Smooth muscle cell (in vitro differentiated cells): ENCODE data around the gene CDCA5. TPM values are rescaled to one million over a fixed set of nuclear protein-coding genes. Genes with fewer than 3 reads are reported as not detected.

ENCODE experiments used
- DNase-seq: peaks from one replicate; lab custom pipeline; 2025; ENCODE audit not compliant: unreplicated experiment; lab: John Stamatoyannopoulos, UW
- H2AFZ ChIP-seq: fragments of 200-600 bp; sonication (generic); 2 replicates; pipeline ENCODE4 v1.6.0; 2016; ENCODE audit warnings: antibody characterized with exemption, low read depth, mild to moderate bottlenecking
- H3F3A ChIP-seq: fragments of 200-600 bp; sonication (generic); 2 replicates; pipeline ENCODE4 v1.6.0; 2017; ENCODE audit warnings: antibody characterized with exemption, low read depth
- H3K27ac ChIP-seq: fragments of 200-600 bp; sonication (generic); 2 replicates; pipeline ENCODE4 v1.5.1; 2016; ENCODE audit warnings: low read depth, mild to moderate bottlenecking
- H3K27me3 ChIP-seq: fragments of 200-600 bp; sonication (generic); 2 replicates; pipeline ENCODE4 v1.6.1; 2016; ENCODE audit warnings: low read depth, mild to moderate bottlenecking
- H3K36me3 ChIP-seq: fragments of 200-600 bp; sonication (generic); 2 replicates; pipeline ENCODE4 v1.5.1; 2016; ENCODE audit warnings: low read depth
- H3K4me1 ChIP-seq: fragments of 200-600 bp; sonication (generic); 2 replicates; pipeline ENCODE4 v1.5.1; 2016; ENCODE audit warnings: low read depth
- H3K4me2 ChIP-seq: fragments of 200-600 bp; sonication (generic); 2 replicates; pipeline ENCODE4 v1.6.0; 2016; ENCODE audit warnings: mild to moderate bottlenecking
- H3K4me3 ChIP-seq: fragments of 200-600 bp; sonication (generic); 2 replicates; pipeline ENCODE4 v1.5.1; 2016; ENCODE audit warnings: mild to moderate bottlenecking
- H3K79me2 ChIP-seq: fragments of 200-600 bp; sonication (generic); 2 replicates; pipeline ENCODE4 v1.6.0; 2016; ENCODE audit warnings: low read depth, mild to moderate bottlenecking
- H3K9ac ChIP-seq: fragments of 200-600 bp; sonication (generic); 2 replicates; pipeline ENCODE4 v1.6.0; 2016; ENCODE audit warnings: low read depth
- H3K9me3 ChIP-seq: fragments of 200-600 bp; sonication (generic); replicated peaks from 2 replicates; pipeline ENCODE4 v1.5.1; 2016; ENCODE audit warnings: low read depth
- H4K20me1 ChIP-seq: fragments of 200-600 bp; sonication (generic); 2 replicates; pipeline ENCODE4 v1.6.0; 2016; ENCODE audit warnings: low read depth
- CTCF ChIP-seq: fragments of 200-600 bp; sonication (generic); IDR thresholded peaks from 2 replicates; pipeline ENCODE4 v1.5.1; 2017; ENCODE audit warnings: borderline replicate concordance, mild to moderate bottlenecking, antibody characterized with exemption; ENCODE audit not compliant: insufficient read depth, poor library complexity, severe bottlenecking
- WGBS: methylation state at CpG from one replicate; pipeline ENCODE4 v1.1.7; 2016; ENCODE audit warnings: low lambda C conversion rate; 5-methylcytosine and 5-hydroxymethylcytosine counted together
- microRNA-seq: library from miRNA; unstranded; fragments of <30 nt; microRNA quantifications from one replicate; pipeline ENCODE4, GENCODE V29; 2016; ENCODE audit warnings: borderline number of aligned reads
- polyA plus RNA-seq: library from polyadenylated mRNA; unstranded; fragments of >200 nt; fragmentation: Nextera tagmentation; extraction: Ambion mirVana; gene quantifications from 2 replicates; pipeline ENCODE4 v1.2.1, GENCODE V29; 2016
- small RNA-seq: library from RNA; depleted of rRNA; stranded (forward); fragments of <200 nt; gene quantifications from one replicate; pipeline ENCODE3, GENCODE V24; 2014
- total RNA-seq: library from RNA; depleted of rRNA; stranded (reverse); fragments of >200 nt; gene quantifications from 2 replicates; pipeline ENCODE4 v1.2.3, GENCODE V29; 2014

CDCA5 gene
- total and polyA plus RNA-seq, 2 experiments from 2014 or later: 8.0 to 11.2 TPM

GRCh38 chr11:65034423-65034822, 49.4 kb downstream of the CDCA5 start:
- H3K9me3 ChIP-seq: no peaks in the 10 kb centered on the region
- H3F3A ChIP-seq: no peaks in the 10 kb centered on the region
- no peak overlapping the region for H2AFZ ChIP-seq
- H3K27ac ChIP-seq: no peak overlapping the region
- no peaks in the 10 kb centered on the region for H3K4me1 ChIP-seq
- H4K20me1 ChIP-seq: no peaks in the 10 kb centered on the region
- 98% methylated on average over 2 of the region's 2 CpGs for WGBS
- H3K4me2 ChIP-seq: no peak overlapping the region
- DNase-seq: no peak
- H3K9ac ChIP-seq: no peak overlapping the region
- no peaks in the 10 kb centered on the region for H3K27me3 ChIP-seq
- H3K4me3 ChIP-seq: no peak overlapping the region
- no peak for TF ChIP-seq CTCF
- H3K79me2 ChIP-seq: peaks cover 5% of the 10 kb centered on the region
- H3K36me3 ChIP-seq: no peaks in the 10 kb centered on the region

- Histone ChIP-seq H3K79me2 (peaks cover 6% of the 10 kb centered on the region), H3K4me1 (peaks cover 5% of the 10 kb centered on the region), H3K36me3 (no peaks in the 10 kb centered on the region), H3K4me3 (no peak overlapping the region), H2AFZ (no peak overlapping the region), H3K4me2 (no peak overlapping the region), H3F3A (no peaks in the 10 kb centered on the region), H3K27ac (no peak overlapping the region), H3K9ac (no peak overlapping the region), H3K9me3 (no peaks in the 10 kb centered on the region), H3K27me3 (no peaks in the 10 kb centered on the region), H4K20me1 (no peaks in the 10 kb centered on the region)
- WGBS: 86% methylated on average over 13 of the region's 13 CpGs
- TF ChIP-seq CTCF: no peak
- DNase-seq: no peak
Observed at GRCh38 chr11:65032216-65032615, 51.6 kb downstream of the CDCA5 start.

Small RNA genes lying within 50 kb of the gene (microRNA-seq; reads per million reads assigned to microRNA genes)
- gene MIR6751: 4.1 reads per million

Small RNA genes lying within 50 kb of the gene (small RNA-seq; reads per million reads assigned to genes)
- gene SNX15: 0.21 reads per million

Other genes starting within 250 kb of the CDCA5 start
- gene CDC42BPG, start 239.4 kb downstream of the CDCA5 start, total RNA-seq: 3.0 and 4.7 TPM in 2 replicates
- 1.7 and 5.9 TPM in 2 replicates for gene CDC42BPG, start 239.4 kb downstream of the CDCA5 start, polyA plus RNA-seq
- 30.9 and 59.8 TPM in 2 replicates for gene EHD1, start 205.4 kb downstream of the CDCA5 start, total RNA-seq
- gene EHD1, start 205.4 kb downstream of the CDCA5 start, polyA plus RNA-seq: 42.8 and 46.7 TPM in 2 replicates
- gene ATG2A, start 166.8 kb downstream of the CDCA5 start, total RNA-seq: 4.8 and 4.9 TPM in 2 replicates
- 6.2 and 8.6 TPM in 2 replicates for gene ATG2A, start 166.8 kb downstream of the CDCA5 start, polyA plus RNA-seq
- 14.9 and 20.7 TPM in 2 replicates for gene PPP2R5B, start 159.4 kb downstream of the CDCA5 start, total RNA-seq
- 32.7 and 36.6 TPM in 2 replicates for gene PPP2R5B, start 159.4 kb downstream of the CDCA5 start, polyA plus RNA-seq
- not detected in 2 replicates for gene GPHA2, start 148.1 kb downstream of the CDCA5 start, total RNA-seq
- 0.40 TPM in 1 of 2 replicates, not detected in the other for gene GPHA2, start 148.1 kb downstream of the CDCA5 start, polyA plus RNA-seq
- not detected in 2 replicates for gene MAJIN, start 111.9 kb downstream of the CDCA5 start, total RNA-seq
- not detected in 2 replicates for gene MAJIN, start 111.9 kb downstream of the CDCA5 start, polyA plus RNA-seq
- not detected in 2 replicates for gene BATF2, start 87.1 kb downstream of the CDCA5 start, total RNA-seq
- gene BATF2, start 87.1 kb downstream of the CDCA5 start, polyA plus RNA-seq: 0.41 TPM in 1 of 2 replicates, not detected in the other
- 61.0 and 83.3 TPM in 2 replicates for gene ARL2, start 69.9 kb downstream of the CDCA5 start, total RNA-seq
- gene ARL2, start 69.9 kb downstream of the CDCA5 start, polyA plus RNA-seq: 116 and 122 TPM in 2 replicates
- gene SNX15, start 56.6 kb downstream of the CDCA5 start, total RNA-seq: 9.4 and 14.8 TPM in 2 replicates
- 24.7 and 25.1 TPM in 2 replicates for gene SNX15, start 56.6 kb downstream of the CDCA5 start, polyA plus RNA-seq
- 7.4 and 7.6 TPM in 2 replicates for gene SAC3D1, start 42.8 kb downstream of the CDCA5 start, total RNA-seq
- gene SAC3D1, start 42.8 kb downstream of the CDCA5 start, polyA plus RNA-seq: 26.2 and 33.3 TPM in 2 replicates
- 1.0 and 1.8 TPM in 2 replicates for gene NAALADL1, start 25.5 kb downstream of the CDCA5 start, total RNA-seq
- 2.0 and 7.0 TPM in 2 replicates for gene NAALADL1, start 25.5 kb downstream of the CDCA5 start, polyA plus RNA-seq
- 49.1 and 91.0 TPM in 2 replicates for gene ZFPL1, start 182 bp upstream of the CDCA5 start, total RNA-seq
- 81.0 and 87.1 TPM in 2 replicates for gene ZFPL1, start 182 bp upstream of the CDCA5 start, polyA plus RNA-seq
- 104 and 154 TPM in 2 replicates for gene VPS51, start 12.2 kb upstream of the CDCA5 start, total RNA-seq
- gene VPS51, start 12.2 kb upstream of the CDCA5 start, polyA plus RNA-seq: 55.2 and 65.0 TPM in 2 replicates
- gene TM7SF2, start 27.8 kb upstream of the CDCA5 start, total RNA-seq: 16.8 and 26.9 TPM in 2 replicates
- 17.4 and 43.1 TPM in 2 replicates for gene TM7SF2, start 27.8 kb upstream of the CDCA5 start, polyA plus RNA-seq
- gene ZNHIT2, start 33.7 kb upstream of the CDCA5 start, total RNA-seq: 9.1 and 13.8 TPM in 2 replicates
- gene ZNHIT2, start 33.7 kb upstream of the CDCA5 start, polyA plus RNA-seq: 14.5 and 19.5 TPM in 2 replicates
- gene FAU, start 38.1 kb upstream of the CDCA5 start, total RNA-seq: 373 and 509 TPM in 2 replicates
- gene FAU, start 38.1 kb upstream of the CDCA5 start, polyA plus RNA-seq: 537 and 578 TPM in 2 replicates
- 28.2 and 43.0 TPM in 2 replicates for gene MRPL49, start 38.3 kb upstream of the CDCA5 start, total RNA-seq
- 53.2 and 55.4 TPM in 2 replicates for gene MRPL49, start 38.3 kb upstream of the CDCA5 start, polyA plus RNA-seq
- gene SYVN1, start 50.5 kb upstream of the CDCA5 start, total RNA-seq: 39.9 and 52.0 TPM in 2 replicates
- 30.0 and 32.0 TPM in 2 replicates for gene SYVN1, start 50.5 kb upstream of the CDCA5 start, polyA plus RNA-seq
- gene SPDYC, start 86.2 kb upstream of the CDCA5 start, total RNA-seq: not detected in 2 replicates
- not detected in 2 replicates for gene SPDYC, start 86.2 kb upstream of the CDCA5 start, polyA plus RNA-seq
- 93.0 and 126 TPM in 2 replicates for gene CAPN1, start 97.9 kb upstream of the CDCA5 start, total RNA-seq
- 109 and 149 TPM in 2 replicates for gene CAPN1, start 97.9 kb upstream of the CDCA5 start, polyA plus RNA-seq
- gene POLA2, start 177.9 kb upstream of the CDCA5 start, total RNA-seq: 2.5 and 4.4 TPM in 2 replicates
- gene POLA2, start 177.9 kb upstream of the CDCA5 start, polyA plus RNA-seq: 8.4 and 9.2 TPM in 2 replicates
- 0.94 and 4.0 TPM in 2 replicates for gene CDC42EP2, start 230.8 kb upstream of the CDCA5 start, total RNA-seq
- gene CDC42EP2, start 230.8 kb upstream of the CDCA5 start, polyA plus RNA-seq: 7.8 and 13.0 TPM in 2 replicates
- 40.1 and 40.5 TPM in 2 replicates for gene DPF2, start 249.8 kb upstream of the CDCA5 start, total RNA-seq
- gene DPF2, start 249.8 kb upstream of the CDCA5 start, polyA plus RNA-seq: 69.4 and 82.1 TPM in 2 replicates